H1 (cell line): Measurements from ENCODE around the gene SLC35F3. TPM values are rescaled to one million over a fixed set of nuclear protein-coding genes. Genes with fewer than 3 reads are reported as not detected.

Experiments used
- CTCF ChIA-PET: fragments of 300-600 bp; sonication (Branson Sonifier 250); formaldehyde crosslinking; loops from one replicate; lab custom pipeline; 2021; ENCODE audit not compliant: partially characterized antibody; lab: Charles Lee
- POLR2A ChIA-PET: fragments of 300-600 bp; sonication (Branson Sonifier 250); formaldehyde crosslinking; loops from one replicate; lab custom pipeline; 2021; ENCODE audit warnings: inconsistent platforms; ENCODE audit not compliant: partially characterized antibody; lab: Charles Lee
- DNase-seq, 2 experiments: peaks; one replicate each; pipeline versions ENCODE4 v3.0.0 to v3.0.0-alpha.2; 2010 to 2022; ENCODE audit warnings: low spot score in 2 of 2, low read depth in 1 of 2, mixed read lengths in 1 of 2
- FAIRE-seq: peaks from 2 replicates; lab custom pipeline; 2011; peaks lifted over from hg19 to GRCh38; lab: Jason Lieb, UNC
- H2AFZ ChIP-seq: 2 replicates; pipeline ENCODE4 v1.8.1; 2012; ENCODE audit warnings: low read length, inconsistent platforms
- H2AK5ac ChIP-seq: 2 replicates; pipeline ENCODE4 v1.6.1; 2013; ENCODE audit warnings: low read depth, low read length
- H2BK120ac ChIP-seq: replicated peaks from 2 replicates; pipeline ENCODE3; 2013; ENCODE audit warnings: low read depth, low read length, inconsistent platforms
- H2BK12ac ChIP-seq: 2 replicates; pipeline ENCODE4 v1.6.1; 2013; ENCODE audit warnings: low read depth, low read length
- H2BK15ac ChIP-seq: 2 replicates; pipeline ENCODE4 v1.6.1; 2013; ENCODE audit warnings: low read length
- H2BK20ac ChIP-seq: 2 replicates; pipeline ENCODE4 v1.6.1; 2013; ENCODE audit warnings: low read length
- H2BK5ac ChIP-seq: 2 replicates; pipeline ENCODE4 v1.6.1; 2013; ENCODE audit warnings: low read depth, low read length
- H3K14ac ChIP-seq: 2 replicates; pipeline ENCODE4 v1.6.1; 2013; ENCODE audit warnings: inconsistent platforms; ENCODE audit not compliant: insufficient read length
- H3K18ac ChIP-seq: 2 replicates; pipeline ENCODE4 v1.6.1; 2013; ENCODE audit warnings: low read length; ENCODE audit errors: extremely low read depth
- H3K23ac ChIP-seq: 2 replicates; pipeline ENCODE4 v1.6.1; 2013; ENCODE audit warnings: inconsistent platforms; ENCODE audit not compliant: insufficient read length
- H3K23me2 ChIP-seq: 2 replicates; pipeline ENCODE4 v1.6.1; 2013; ENCODE audit warnings: low read depth, low read length
- H3K27ac ChIP-seq: 2 replicates; pipeline ENCODE4 v1.6.1; 2011; ENCODE audit warnings: low read depth, low read length, inconsistent platforms
- H3K27me3 ChIP-seq, 4 experiments: replicated peaks in 1 of 4; 1 replicate in 1 of 4; 2 replicates in 3 of 4; pipeline versions ENCODE4 v1.6.1 to v1.8.1; 2011 to 2013; ENCODE audit warnings: low read length in 3 of 4, mild to moderate bottlenecking in 3 of 4, inconsistent platforms in 2 of 4, mixed read lengths in 2 of 4, moderate library complexity in 1 of 4; ENCODE audit not compliant: control insufficient read depth in 3 of 4, insufficient read depth in 3 of 4; ENCODE audit errors: extremely low read depth in 1 of 4
- H3K36me3 ChIP-seq, 4 experiments: 2 replicates each; pipeline versions ENCODE4 v1.6.1 to v1.8.1; 2011 to 2013; ENCODE audit warnings: mild to moderate bottlenecking in 4 of 4, low read length in 3 of 4, moderate library complexity in 2 of 4, control low read depth in 1 of 4, inconsistent platforms in 1 of 4; ENCODE audit not compliant: insufficient read depth in 4 of 4, control insufficient read depth in 2 of 4
- H3K4ac ChIP-seq: replicated peaks from 2 replicates; pipeline ENCODE3; 2013; ENCODE audit warnings: low read length, low read depth, mixed read lengths, inconsistent platforms; ENCODE audit not compliant: insufficient read length
- H3K4me1 ChIP-seq, 4 experiments: replicated peaks in 1 of 4; 1 replicate in 1 of 4; 2 replicates in 3 of 4; pipeline versions ENCODE4 v1.6.1 to v1.8.1; 2011 to 2013; ENCODE audit warnings: low read length in 3 of 4, inconsistent platforms in 2 of 4, mixed read lengths in 1 of 4; ENCODE audit not compliant: insufficient read depth in 4 of 4, control insufficient read depth in 3 of 4
- H3K4me2 ChIP-seq, 2 experiments: 2 replicates each; pipeline versions ENCODE4 v1.6.1 to v1.8.1; 2011 to 2013; ENCODE audit warnings: low read depth in 2 of 2, low read length in 2 of 2, control low read depth in 1 of 2, inconsistent platforms in 1 of 2, mild to moderate bottlenecking in 1 of 2; ENCODE audit not compliant: insufficient read depth in 1 of 2
- H3K4me3 ChIP-seq, 4 experiments: fragments of 200-600, 300-600 bp in 1 of 4; sonication (generic), shearing (Covaris generic), sonication (Bioruptor Twin) in 1 of 4; 2 replicates each; pipeline versions ENCODE4 v1.5.1 to v1.8.1; 2011 to 2016; ENCODE audit warnings: low read length in 4 of 4, low read depth in 3 of 4, control low read depth in 2 of 4, inconsistent platforms in 2 of 4, mild to moderate bottlenecking in 2 of 4, mixed read lengths in 1 of 4, moderate library complexity in 1 of 4; ENCODE audit not compliant: insufficient read depth in 2 of 4; ENCODE audit errors: extremely low read depth in 1 of 4
- H3K56ac ChIP-seq: replicated peaks from 2 replicates; pipeline ENCODE3; 2013; ENCODE audit warnings: low read depth, mild to moderate bottlenecking, mixed read lengths, low read length, inconsistent platforms; ENCODE audit not compliant: insufficient read length
- H3K79me1 ChIP-seq: 2 replicates; pipeline ENCODE4 v1.6.1; 2013; ENCODE audit warnings: low read depth, low read length, control low read depth
- H3K79me2 ChIP-seq, 2 experiments: 2 replicates each; pipeline versions ENCODE4 v1.6.1 to v1.8.1; 2012 to 2013; ENCODE audit warnings: low read length in 2 of 2, mild to moderate bottlenecking in 2 of 2, inconsistent platforms in 1 of 2; ENCODE audit not compliant: insufficient read depth in 2 of 2, control insufficient read depth in 1 of 2
- H3K9ac ChIP-seq, 4 experiments: replicated peaks in 1 of 4; 1 replicate in 1 of 4; 2 replicates in 3 of 4; pipeline versions ENCODE4 v1.6.1 to v1.8.1; 2011 to 2013; ENCODE audit warnings: low read depth in 3 of 4, low read length in 3 of 4, control low read depth in 2 of 4, mild to moderate bottlenecking in 2 of 4, moderate library complexity in 2 of 4, inconsistent platforms in 1 of 4; ENCODE audit errors: extremely low read depth in 1 of 4
- H3K9me3 ChIP-seq, 2 experiments: 2 replicates each; pipeline versions ENCODE4 v1.6.1 to v1.8.1; 2012 to 2013; ENCODE audit warnings: mild to moderate bottlenecking in 2 of 2, moderate library complexity in 2 of 2, control low read depth in 1 of 2, inconsistent platforms in 1 of 2, low read depth in 1 of 2, low read length in 1 of 2, mixed read lengths in 1 of 2; ENCODE audit not compliant: insufficient read depth in 2 of 2
- H4K20me1 ChIP-seq, 2 experiments: replicated peaks in 1 of 2; 2 replicates each; pipeline versions ENCODE3 to v1.8.1; 2011 to 2013; ENCODE audit warnings: inconsistent platforms in 2 of 2, low read length in 2 of 2, mild to moderate bottlenecking in 1 of 2; ENCODE audit not compliant: insufficient read depth in 2 of 2, control insufficient read depth in 1 of 2
- H4K5ac ChIP-seq: 2 replicates; pipeline ENCODE4 v1.6.1; 2013; ENCODE audit warnings: low read length, low read depth, mixed read lengths, inconsistent platforms; ENCODE audit not compliant: insufficient read length
- H4K8ac ChIP-seq: 2 replicates; pipeline ENCODE4 v1.8.0; 2013; ENCODE audit warnings: mild to moderate bottlenecking, moderate library complexity, low read length, inconsistent platforms; ENCODE audit not compliant: insufficient read depth; ENCODE audit errors: extremely low read depth
- H4K91ac ChIP-seq: replicated peaks from 2 replicates; pipeline ENCODE3; 2013; ENCODE audit warnings: low read length, mixed read lengths, inconsistent platforms; ENCODE audit not compliant: insufficient read length
- ATF2 ChIP-seq: IDR thresholded peaks from 2 replicates; pipeline ENCODE4 v1.6.1; 2012; ENCODE audit warnings: low read length, inconsistent platforms
- ATF3 ChIP-seq: IDR thresholded peaks from 2 replicates; pipeline ENCODE4 v1.6.1; 2011; ENCODE audit warnings: low read depth, mild to moderate bottlenecking, low read length; ENCODE audit not compliant: insufficient read depth
- polyA plus RNA-seq, 7 experiments: library from polyadenylated mRNA; depleted of rRNA in 3 of 7; stranded (reverse) in 5 of 7; unstranded in 2 of 7; fragments of >200 nt in 5 of 7; fragments of 200-250 nt in 2 of 7; gene quantifications; 1 replicate in 5 of 7; 2 replicates in 1 of 7; 4 replicates in 1 of 7; pipeline versions ENCODE4 v1.2.1 to v1.2.3, GENCODE V29; 2011 to 2013; ENCODE audit warnings: missing spikeins in 2 of 7, mixed read lengths in 2 of 7
- total RNA-seq: library from RNA; stranded (reverse); fragmentation: NEBNext Ultra II Directional; extraction: Animal tissue kit (Norgen Biotek cat#: 25700); gene quantifications from 2 replicates; pipeline ENCODE4 v1.2.1, GENCODE V29; 2021

SLC35F3 gene
- total and polyA plus RNA-seq, 2 of the 8 experiments (the other 6 are each of a cell fraction or from before 2014, with no cell fraction given) = 0.78 to 1.2 TPM

DNA sequence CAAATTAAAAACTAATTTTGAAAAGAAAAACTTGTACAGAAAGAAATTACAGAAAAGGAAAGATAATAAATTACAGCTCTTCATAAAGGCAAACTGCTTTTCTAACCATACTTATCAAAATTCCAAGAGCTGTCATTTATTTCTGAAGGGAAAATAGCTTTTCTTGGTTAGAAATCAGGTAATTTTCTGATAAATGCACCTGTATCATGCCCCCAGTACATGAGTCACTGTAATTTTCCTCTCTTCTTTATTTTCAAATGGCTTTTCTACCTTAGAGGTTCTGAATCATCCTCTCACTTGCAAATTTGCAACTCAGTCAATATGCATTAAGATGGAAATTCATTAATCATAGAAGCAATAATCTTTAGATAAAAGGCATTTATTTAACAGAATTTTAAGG, 100.1 kb downstream of the SLC35F3 start:
- no peaks in the 10 kb centered on the region for H3K79me1 ChIP-seq
- H3K9ac ChIP-seq = no peak overlapping the region
- no peaks in the 10 kb centered on the region for H3K36me3 ChIP-seq
- H3K9me3 ChIP-seq = no peaks in the 10 kb centered on the region
- H2BK15ac ChIP-seq = no peak overlapping the region
- no peak overlapping the region for H3K18ac ChIP-seq
- H3K27me3 ChIP-seq = no peaks in the 10 kb centered on the region; a peak in 1 of 7 replicates
- H3K4me3 ChIP-seq = no peak overlapping the region
- H4K91ac ChIP-seq = no peak overlapping the region
- no peaks in the 10 kb centered on the region; the same call in 1 of the 2 replicates for H3K23me2 ChIP-seq
- no peak overlapping the region for H4K5ac ChIP-seq
- no peak overlapping the region for H2AFZ ChIP-seq
- H3K27ac ChIP-seq = no peak overlapping the region
- H2BK120ac ChIP-seq = no peak overlapping the region
- peaks cover 0 to 13% (median 5%) of the 10 kb centered on the region in 4 experiments; a peak in 5 of 7 replicates for H3K4me1 ChIP-seq
- H3K14ac ChIP-seq = no peak overlapping the region
- no peak for FAIRE-seq
- no peaks in the 10 kb centered on the region for H4K20me1 ChIP-seq
- H2BK5ac ChIP-seq = no peak overlapping the region
- no peak overlapping the region for H2AK5ac ChIP-seq
- DNase-seq = no peak
- CTCF ChIA-PET = interaction anchor here (1.0 to 1.3 kb wide), 2 partner anchors 62 to 273 kb away, joined by 3 read pairs; no protein-coding TSS in a partner anchor
- no peak overlapping the region for H3K4ac ChIP-seq
- POLR2A ChIA-PET = no interaction called here
- H3K4me2 ChIP-seq = no peak overlapping the region
- H3K23ac ChIP-seq = no peak overlapping the region
- H4K8ac ChIP-seq = no peak overlapping the region
- H3K56ac ChIP-seq = no peak overlapping the region
- no peak overlapping the region for H2BK20ac ChIP-seq
- no peak overlapping the region for H2BK12ac ChIP-seq
- no peaks in the 10 kb centered on the region for H3K79me2 ChIP-seq
- TF ChIP-seq ATF3 = no peak
- TF ChIP-seq ATF2 = no peak
